RPMI8226 (cell line): Measurements from ENCODE around the gene NKAIN1.
"Not testable (repeated sequence)": the region's sequence is repeated elsewhere in the genome, so short reads cannot be mapped to it uniquely, and the experiment has no call there.

Experiments
- DNase-seq: peaks from one replicate; pipeline ENCODE4 v3.0.0-alpha.2; 2015

The NKAIN1 gene

GRCh38 chr1:31191281-31191680 is 48.4 kb downstream of the NKAIN1 start:
- no peak for DNase-seq

DNA sequence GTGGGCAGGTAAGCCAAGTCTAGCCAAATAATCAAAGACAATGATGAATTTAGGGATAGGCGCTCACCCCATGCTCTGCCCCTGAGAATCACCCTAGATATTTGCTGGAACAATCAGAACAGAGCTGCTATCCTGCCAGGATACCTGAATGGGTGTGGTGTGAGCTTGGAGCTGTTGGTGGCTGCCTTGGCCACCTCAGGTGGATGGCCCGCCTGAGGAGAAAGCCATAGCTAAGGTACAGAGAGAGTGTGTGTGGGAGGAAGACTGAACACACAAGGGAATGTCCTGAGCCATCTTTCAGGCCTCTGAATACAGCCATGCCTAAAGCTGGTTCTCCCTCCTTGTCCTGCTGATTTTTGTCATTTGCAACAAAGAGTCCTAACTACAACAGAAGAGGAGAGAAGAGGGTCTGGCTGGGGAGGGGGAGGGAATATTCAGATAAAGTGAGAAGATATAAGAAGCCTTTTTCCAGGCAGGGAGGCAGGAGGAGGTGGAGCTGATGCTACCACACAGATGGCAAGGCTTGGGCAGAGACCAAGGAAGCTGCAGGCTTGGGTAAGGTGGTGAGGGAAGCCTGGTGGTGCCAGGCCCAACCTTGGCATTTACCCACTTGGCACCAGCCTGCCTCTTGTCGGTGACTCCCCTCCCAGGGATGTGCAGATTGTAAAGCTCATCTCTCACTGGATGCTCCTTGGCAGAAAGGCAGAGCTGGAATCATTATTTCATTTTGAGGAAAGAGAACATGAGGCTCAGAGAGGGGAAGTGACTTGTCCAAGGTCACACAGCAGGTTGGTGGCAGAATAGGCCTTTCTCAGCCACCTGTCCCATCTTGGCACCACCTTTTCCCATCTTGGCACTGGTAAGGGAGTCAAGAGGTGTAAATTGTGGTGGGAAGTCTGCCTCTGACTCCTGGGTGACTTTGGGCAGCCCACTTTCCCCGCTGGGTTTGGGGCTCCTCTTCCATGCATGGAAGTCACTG is 49.7 kb downstream of the NKAIN1 start:
- DNase-seq, result no peak

- DNase-seq, result peak; percentile 59
These were observed 55.6 kb downstream of the NKAIN1 start for GRCh38 chr1:31183927-31184554.

GRCh38 chr1:31183126-31183525 is 56.6 kb downstream of the NKAIN1 start:
- no peak for DNase-seq

DNA sequence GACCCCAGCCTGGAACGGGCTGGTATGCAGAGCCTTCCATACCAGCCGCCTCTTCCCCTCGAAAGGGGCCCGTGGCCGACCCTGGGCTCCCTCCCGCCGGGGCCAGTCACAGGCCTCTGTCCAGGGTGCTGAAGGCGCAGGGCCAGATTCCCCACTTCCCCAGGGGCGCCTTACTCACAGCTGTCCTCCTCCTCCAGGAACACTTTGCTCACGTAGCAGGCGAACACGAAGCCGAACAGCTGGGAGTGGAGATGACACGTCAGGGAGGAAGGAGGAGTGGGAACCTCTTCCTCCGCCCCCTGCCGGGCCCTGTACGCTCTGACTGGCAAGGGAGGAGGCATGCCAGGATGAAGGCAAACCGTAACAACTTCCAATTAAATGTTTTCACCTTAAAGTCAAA is 57.3 kb downstream of the NKAIN1 start:
- DNase-seq, result peak; percentile 75

DNA sequence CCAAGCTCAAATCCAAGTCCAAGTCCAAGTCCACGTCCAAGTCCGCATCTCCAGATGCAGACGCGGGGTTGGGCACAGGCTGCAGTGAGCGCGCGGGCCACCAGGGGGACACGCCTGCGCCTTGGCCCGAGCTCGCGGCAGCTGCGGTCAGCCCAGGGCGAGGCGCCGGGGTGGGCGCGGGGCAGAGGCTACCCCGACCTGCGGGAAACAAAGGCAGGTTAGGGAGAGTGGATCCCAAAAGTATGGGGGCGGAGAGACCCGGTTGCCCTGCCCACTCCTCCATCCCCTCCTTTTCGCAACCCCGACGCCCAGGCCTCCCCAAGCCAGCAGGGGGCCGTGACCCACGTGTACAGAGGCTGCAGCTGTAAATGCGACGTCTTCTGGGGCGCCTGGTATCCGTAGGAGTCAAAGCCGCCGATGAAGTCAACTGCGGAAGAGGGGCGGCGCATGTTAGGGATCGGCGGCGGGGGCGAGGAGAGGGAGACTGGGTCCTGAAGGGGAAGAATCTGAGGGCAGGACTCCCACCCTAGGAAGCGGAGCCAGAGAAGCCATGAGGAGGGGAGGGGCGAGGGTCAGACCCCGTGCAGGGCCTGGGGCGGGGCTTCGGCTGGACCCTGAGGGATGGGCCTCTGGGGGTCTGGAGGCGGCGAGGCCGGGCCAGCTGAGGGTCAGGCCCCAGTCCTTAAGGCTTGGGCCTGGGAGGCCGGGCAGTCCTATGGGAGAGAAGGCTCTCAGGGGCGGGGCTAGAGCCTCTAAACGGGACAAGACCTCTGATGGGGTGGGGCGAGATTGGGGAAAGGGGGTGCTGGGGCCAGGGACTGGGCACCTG is 58.0 kb downstream of the NKAIN1 start:
- DNase-seq, result peak; percentile 60

DNA sequence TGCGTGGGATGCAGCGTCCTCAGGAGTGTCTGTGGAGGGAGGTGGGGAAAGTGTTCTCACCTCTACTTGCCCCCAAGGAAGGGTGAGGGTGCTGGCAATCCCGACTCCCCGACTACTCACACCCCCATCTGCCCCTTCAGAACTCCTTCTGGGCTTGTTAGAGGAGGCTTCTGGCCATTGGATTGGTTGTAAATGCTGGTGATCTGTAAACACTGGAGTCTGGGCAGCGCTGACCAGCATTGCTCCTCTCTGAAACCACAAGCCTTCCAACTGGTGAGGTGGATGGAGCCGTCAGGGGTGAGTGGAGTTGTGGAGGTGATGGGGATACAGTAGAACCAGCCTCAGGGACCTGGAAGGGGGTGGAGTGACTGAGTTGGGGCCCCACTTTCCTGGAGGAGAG is 59.3 kb downstream of the NKAIN1 start:
- DNase-seq, result no peak

DNA sequence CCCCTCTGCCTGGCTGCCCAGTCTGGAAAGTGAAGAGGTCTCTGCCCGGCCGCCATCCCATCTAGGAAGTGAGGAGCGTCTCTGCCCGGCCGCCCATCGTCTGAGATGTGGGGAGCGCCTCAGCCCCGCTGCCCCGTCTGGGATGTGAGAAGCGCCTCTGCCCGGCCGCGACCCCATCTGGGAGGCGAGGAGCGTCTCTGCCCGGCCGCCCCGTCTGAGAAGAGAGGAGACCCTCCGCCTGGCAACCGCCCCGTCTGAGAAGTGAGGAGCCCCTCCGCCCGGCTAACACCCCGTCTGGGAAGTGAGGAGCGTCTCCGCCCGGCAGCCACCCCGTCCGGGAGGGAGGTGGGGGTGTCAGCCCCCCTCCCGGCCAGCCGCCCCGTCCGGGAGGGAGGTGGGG is 63.4 kb downstream of the NKAIN1 start:
- DNase-seq, result not testable (repeated sequence)

DNA sequence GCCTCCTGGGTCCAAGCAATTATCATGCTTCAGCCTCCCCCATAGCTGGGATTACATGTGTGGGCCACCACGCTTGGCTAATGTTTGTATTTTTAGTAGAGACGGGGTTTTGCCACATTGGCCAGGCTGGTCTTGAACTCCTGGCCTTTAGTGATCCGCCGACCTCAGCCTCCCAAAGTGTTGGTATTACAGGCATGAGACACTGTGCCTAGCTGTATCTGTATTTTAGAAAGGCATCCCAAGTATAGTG is 69.3 kb downstream of the NKAIN1 start:
- no peak for DNase-seq

DNA sequence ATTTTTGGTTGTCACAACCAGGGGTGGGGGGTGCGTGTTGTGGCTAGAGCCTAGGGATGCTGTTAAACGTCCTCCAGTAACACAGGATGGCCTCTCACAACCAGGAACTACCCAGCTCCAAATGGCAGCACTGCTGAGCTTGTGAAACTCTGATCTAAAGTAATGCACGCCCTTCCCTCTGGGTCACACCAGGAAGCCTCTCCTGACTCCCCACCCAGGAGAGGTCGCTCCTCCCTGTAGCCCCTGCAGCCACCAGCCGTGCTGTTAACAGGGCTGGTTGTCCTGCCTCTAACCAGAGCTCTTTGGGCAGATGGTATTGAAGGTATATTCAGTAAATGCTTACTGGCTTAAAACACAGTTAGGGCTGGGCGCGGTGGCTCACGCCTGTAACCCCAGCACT is 73.2 kb downstream of the NKAIN1 start:
- DNase-seq, result no peak

DNA sequence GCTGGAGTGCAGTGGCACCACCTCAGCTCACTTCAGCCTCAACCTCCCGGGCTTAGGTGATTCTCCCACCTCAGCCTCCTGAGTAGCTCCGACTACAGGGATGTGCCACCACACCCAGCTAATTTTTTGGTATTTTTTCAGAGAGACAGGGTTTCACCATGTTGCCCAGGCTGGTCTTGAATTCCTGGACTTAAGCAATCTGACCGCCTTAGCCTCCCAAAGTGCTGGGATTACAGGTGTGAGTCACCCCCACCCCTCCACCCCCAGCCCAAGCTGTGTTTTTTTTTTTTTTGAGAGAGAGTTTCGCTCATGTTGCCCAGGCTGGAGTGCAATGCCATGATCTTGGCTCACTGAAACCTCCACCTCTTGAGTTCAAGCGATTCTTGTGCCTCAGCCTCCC is 75.4 kb downstream of the NKAIN1 start:
- no peak for DNase-seq

GRCh38 chr1:31163866-31164265 is 75.8 kb downstream of the NKAIN1 start:
- no peak for DNase-seq

GRCh38 chr1:31161571-31161970 is 78.1 kb downstream of the NKAIN1 start:
- peak; percentile 48 for DNase-seq

GRCh38 chr1:31159869-31160611 is 79.6 kb downstream of the NKAIN1 start:
- no peak for DNase-seq

GRCh38 chr1:31159323-31159722 is 80.4 kb downstream of the NKAIN1 start:
- no peak for DNase-seq

DNA sequence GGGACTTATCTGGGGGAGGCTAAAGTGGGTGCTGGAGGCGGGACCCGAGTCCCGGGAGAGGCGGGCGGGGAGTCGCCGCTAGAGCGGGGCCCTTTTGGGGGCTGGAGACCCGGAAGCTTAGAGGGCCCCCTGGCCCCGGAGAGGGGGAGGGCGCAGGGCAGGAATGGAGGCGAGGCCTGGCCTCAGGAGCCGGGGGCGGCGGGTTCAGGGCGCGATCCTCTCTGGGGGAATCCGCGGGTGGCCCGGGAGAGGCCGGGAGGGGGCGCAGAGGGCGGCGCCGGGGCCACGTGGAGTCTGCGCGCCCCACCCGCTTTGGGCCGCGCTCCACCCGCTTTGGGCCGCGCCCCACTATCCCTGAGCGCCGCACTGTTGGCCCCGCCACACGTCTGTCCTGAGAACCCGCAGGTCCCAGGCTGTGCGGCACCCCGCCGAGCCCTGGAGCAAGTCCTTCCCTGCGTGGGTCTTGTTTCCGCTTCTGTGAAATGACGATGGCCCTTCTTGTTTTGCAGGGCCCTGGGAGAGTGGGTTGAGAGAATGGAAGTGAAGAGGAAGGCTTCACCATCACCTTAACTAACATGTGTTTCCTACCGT is 84.4 kb downstream of the NKAIN1 start:
- DNase-seq, result peak; percentile 80

DNA sequence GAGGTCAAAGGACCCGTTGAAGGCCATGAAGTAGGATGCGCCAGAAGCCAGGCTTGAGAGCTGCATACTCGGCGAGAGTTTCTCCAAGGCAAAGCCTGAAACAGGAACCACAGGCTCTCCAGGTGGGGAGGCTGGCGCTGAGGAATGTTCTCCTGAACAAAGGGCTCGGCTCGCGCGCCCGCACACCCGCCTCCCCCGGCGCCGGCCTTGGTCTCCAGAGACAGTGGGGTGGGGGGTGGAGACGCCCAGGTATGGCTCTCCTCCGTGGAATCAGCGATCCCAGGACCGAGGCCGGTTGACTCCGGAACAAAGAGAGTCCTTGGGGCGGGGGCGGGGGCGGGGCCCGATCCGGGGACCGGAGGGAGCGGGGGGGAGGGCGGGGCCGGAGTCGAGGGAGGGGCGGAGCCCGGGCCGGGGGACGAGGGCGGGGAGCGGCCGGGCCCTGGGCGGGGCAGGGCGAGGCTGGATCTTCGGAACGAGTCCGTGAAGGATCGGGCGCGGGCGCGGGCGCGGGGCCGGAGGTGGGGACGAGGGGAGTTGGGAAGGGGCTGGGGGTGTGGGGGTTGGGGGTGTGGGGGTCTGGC is 85.0 kb downstream of the NKAIN1 start:
- peak; percentile 88 for DNase-seq

- DNase-seq, result no peak
These were observed 85.6 kb downstream of the NKAIN1 start for GRCh38 chr1:31154000-31154631.

GRCh38 chr1:31153423-31153822 is 86.3 kb downstream of the NKAIN1 start:
- no peak for DNase-seq

DNA sequence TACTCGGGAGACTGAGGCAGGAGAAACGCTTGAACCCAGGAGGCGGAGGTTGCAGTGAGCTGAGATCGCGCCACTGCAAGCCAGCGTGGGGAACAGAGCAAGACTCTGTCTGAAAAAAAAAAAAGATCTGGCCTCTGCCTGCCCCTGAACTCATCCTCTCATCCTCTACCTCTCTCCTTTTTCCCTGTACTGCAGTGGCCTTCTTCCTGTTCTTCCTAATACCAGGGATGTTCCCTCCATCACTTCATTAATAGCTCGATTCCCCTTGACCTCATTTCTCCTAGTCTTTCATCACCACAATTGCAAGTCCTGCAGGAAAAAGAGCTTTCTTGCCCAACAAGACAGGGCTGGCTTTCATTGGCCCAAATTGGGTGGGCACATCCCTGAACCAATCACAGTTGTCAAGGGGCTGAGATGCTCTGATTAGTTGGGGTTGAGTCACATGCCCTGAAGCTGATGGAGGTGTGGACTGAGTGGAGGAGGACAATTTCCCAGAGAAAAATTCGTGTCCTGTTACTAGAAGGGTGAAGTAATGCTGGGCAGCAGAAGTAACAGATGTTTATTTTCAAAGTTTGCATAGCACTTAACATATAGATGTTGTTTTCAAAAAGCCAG is 87.4 kb downstream of the NKAIN1 start:
- DNase-seq, result no peak

DNA sequence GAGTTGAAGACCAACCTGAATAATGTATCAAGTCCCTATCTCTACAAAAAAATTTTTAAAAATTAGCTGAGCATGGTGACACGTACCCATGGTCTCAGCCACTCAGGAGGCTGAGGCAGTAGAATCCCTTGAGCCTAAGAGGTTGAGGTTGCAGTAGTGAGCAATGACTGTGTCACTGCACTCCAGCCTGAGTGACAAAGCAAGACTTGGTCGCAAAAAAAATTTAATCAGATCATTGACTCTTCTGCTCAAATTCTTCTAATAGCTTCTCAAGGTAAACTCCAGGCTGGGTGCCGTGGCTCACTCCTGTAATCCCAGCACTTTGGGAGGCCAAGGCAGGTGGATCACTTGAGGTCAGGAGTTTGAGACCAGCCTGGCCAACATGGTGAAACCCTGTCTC is 88.3 kb downstream of the NKAIN1 start:
- no peak for DNase-seq
